22Rv1 (cell line): Measurements from ENCODE around the gene PSMD10.

ENCODE experiments used
- H3K27ac ChIP-seq: fragments of 450-650 bp; 2 replicates; pipeline ENCODE4 v1.5.1; 2017
- CTCF ChIP-seq: fragments of 450-650 bp; IDR thresholded peaks from 2 replicates; pipeline ENCODE4 v1.5.1; 2017; ENCODE audit warnings: mild to moderate bottlenecking
- ZFX ChIP-seq: fragments of 450-650 bp; IDR thresholded peaks from 2 replicates; pipeline ENCODE4 v1.6.1; 2017; ENCODE audit warnings: antibody characterized with exemption, borderline replicate concordance

Gene PSMD10

GRCh38 chrX:108105473-108105872 lies 14.1 kb upstream of the PSMD10 start:
- H3K27ac ChIP-seq = no peak overlapping the region
- no peak for TF ChIP-seq CTCF
- no peak for TF ChIP-seq ZFX

GRCh38 chrX:108097380-108097779 lies 6.0 kb upstream of the PSMD10 start:
- TF ChIP-seq ZFX (no peak), CTCF (no peak)
- no peak overlapping the region for H3K27ac ChIP-seq

DNA sequence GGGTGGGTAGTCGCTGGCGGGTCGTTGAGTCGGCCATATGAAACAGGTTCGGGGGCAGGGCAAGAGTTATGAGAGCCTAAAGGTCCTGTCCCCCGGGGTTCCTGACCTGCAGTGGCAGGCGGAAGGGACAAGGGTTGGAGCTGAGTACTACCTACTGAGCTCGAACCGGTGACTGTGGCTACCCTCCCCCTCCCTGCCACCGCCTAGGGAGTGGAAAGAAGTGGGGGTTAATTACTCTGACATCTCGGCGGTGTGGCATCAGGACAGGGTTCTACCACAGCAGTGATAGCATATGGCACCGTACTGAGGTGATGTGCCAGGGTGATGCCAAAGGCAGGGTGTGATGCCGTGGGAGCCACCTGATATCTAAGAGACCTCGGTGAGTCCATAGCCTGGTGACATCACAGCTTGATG lies 543 bp upstream of the PSMD10 start:
- TF ChIP-seq ZFX (no peak), CTCF (no peak)
- H3K27ac ChIP-seq = peak overlapping the region; percentile 63

DNA sequence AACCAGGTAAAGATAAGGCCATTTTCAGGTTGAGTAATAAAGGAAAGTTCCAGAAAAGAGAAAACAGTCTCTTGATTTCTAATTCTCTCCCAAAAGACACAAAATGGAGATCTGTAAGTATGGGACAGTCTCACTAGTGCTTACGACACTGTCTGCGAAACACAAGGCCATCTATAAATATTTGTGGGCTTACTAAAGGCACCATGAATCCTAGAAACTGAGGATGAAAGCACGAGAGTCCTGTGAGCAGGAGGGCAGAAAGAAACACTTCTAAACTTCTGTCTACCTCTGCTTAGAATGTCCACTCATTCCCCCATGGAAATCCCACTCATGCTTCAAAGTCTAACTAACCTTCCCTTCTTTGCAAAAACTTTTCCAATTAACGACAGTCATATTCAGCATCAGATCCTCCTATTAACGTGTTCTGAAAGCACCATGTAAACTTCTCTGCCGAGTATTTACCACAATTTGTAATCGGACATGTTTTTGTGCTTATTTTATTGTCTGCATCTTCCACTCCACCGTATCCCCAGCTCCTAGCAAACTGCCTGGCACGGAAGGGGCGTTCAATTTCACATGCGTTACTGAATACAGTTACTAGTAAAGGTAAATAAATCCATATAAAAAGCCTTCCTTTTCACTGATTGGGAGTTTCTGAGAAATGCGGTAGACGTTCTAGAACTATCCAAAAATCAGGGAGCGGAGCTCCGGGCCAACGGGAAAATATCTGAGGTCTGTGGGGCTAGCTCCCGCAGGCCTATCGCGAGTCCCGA lies 665 bp downstream of the PSMD10 start:
- TF ChIP-seq ZFX = no peak
- H3K27ac ChIP-seq = peak overlapping the region; percentile 63

DNA sequence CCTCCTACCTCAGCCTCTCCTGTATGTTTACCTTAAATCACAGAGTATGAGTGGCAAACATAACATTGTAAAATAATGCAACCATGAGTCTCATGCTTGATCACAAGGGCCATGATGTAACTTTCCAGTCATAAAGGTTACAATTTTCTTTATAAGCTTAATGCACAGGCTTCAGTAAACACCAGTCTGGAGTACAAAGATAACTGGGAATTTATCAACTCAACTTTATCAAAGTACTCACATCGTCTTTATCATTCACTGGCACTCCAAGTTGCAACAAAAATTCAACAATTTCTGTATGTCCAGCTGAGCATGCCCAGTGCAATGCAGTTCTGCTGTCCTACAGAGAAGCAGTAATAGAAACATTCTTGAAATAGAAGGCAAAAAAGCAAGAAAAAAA lies 2.8 kb downstream of the PSMD10 start:
- H3K27ac ChIP-seq = no peak overlapping the region
- TF ChIP-seq CTCF = no peak
- no peak for TF ChIP-seq ZFX

GRCh38 chrX:108087792-108088191 lies 3.5 kb downstream of the PSMD10 start:
- TF ChIP-seq CTCF (no peak), ZFX (no peak)
- H3K27ac ChIP-seq = no peak overlapping the region

DNA sequence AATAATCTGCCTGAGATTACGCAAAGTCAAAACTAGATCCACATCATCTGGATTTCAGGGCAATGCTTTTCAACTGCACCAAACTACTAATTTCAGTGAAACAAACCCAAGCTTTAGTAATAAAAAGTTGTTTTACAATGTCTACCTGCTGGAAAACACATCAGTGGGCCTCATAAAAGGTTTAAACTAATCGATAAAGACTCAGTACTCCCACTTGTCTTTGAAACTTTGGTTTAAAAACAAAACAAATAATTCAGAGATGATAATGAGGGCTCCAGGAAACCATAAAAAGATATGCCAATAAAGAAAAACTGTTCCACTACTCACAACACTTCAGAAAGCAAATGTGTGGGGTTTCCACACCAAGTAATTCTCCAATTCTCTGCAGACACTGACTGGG lies 10.2 kb downstream of the PSMD10 start:
- TF ChIP-seq ZFX = no peak
- TF ChIP-seq CTCF = no peak
- H3K27ac ChIP-seq = no peak overlapping the region

DNA sequence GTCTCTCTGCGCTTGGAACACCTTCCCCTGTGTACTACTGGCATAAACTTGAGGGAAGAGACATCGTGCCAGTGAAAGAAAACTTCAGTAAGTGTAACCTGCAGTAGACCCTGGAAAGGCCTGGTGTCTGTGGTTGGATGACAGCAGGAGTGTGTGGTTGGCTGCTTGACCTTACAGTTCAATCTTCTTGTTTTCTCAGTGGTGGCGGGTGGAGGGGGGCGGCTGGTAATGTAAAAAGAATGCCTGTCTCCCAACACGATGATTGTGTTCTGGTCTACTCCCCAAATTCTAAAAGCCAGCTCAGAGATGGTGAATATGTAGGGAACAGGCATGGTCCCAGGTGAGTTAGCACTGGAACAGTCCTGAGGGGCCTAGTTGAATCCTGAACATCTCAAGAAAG lies 18.6 kb downstream of the PSMD10 start:
- no peak overlapping the region for H3K27ac ChIP-seq
- TF ChIP-seq ZFX (no peak), CTCF (no peak)
